Measurements from ENCODE around the gene ANKRD53. TPM values are rescaled to one million over a fixed set of nuclear protein-coding genes. Genes with fewer than 3 reads are reported as not detected.

Gene ANKRD53
- total and polyA plus RNA-seq, 10 donors = 0.22 to 1.7 (median 0.80) TPM; not detected in 2

DNA sequence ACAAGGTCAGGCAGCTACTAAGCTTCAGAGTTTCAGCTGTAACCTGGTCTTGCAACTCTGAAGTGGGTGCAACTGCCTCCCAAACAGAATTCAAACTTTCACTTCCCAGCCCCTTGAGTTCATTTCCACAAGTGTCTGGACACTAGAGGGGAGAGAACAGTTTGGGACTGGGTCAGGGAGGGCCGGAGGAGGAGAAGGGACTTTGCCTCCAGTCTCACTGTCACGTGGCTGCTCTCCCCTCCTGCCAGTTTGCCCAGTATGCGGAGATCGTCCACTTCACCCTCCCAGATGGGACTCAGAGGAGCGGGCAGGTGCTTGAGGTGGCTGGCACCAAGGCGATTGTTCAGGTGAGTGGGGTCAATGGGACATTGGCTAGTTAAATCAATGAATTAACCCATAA lies 20.6 kb upstream of the ANKRD53 start:
- Histone ChIP-seq H3K4me3 (no peak overlapping the region), H3K4me1 (no peaks in the 10 kb centered on the region), H3K36me3 (no peaks in the 10 kb centered on the region), H3K27ac (no peak overlapping the region), H3K27me3 (replicated peaks in 1 of 7) (peaks cover 0 to 89% (median 5%) of the 10 kb centered on the region in 7 donors), H3K9me3 (no peaks in the 10 kb centered on the region)
- 59 to 83% (median 83%) methylated on average over 2 to 6 of the region's 6 CpGs for WGBS, 5 donors
- DNase-seq = no peak
- TF ChIP-seq, protein P1, sequence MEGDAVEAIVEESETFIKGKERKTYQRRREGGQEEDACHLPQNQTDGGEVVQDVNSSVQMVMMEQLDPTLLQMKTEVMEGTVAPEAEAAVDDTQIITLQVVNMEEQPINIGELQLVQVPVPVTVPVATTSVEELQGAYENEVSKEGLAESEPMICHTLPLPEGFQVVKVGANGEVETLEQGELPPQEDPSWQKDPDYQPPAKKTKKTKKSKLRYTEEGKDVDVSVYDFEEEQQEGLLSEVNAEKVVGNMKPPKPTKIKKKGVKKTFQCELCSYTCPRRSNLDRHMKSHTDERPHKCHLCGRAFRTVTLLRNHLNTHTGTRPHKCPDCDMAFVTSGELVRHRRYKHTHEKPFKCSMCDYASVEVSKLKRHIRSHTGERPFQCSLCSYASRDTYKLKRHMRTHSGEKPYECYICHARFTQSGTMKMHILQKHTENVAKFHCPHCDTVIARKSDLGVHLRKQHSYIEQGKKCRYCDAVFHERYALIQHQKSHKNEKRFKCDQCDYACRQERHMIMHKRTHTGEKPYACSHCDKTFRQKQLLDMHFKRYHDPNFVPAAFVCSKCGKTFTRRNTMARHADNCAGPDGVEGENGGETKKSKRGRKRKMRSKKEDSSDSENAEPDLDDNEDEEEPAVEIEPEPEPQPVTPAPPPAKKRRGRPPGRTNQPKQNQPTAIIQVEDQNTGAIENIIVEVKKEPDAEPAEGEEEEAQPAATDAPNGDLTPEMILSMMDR (IDR thresholded peaks at IDR 0.05 in 8 of 11, conservative IDR thresholded peaks at IDR 0.05 in 3 of 11) = no peak
- TF ChIP-seq POLR2A (IDR thresholded peaks at IDR 0.05) (no peak), POLR2AphosphoS5 (IDR thresholded peaks at IDR 0.05) (no peak)
- intact Hi-C loops (cut with DNase I; ENCODE audit: low total_unique reads) = no loop called here

- DNase-seq = peak; percentile 37
- 80 to 97% (median 92%) methylated on average over 6 of the region's 6 CpGs for WGBS, 5 donors
- H3K4me1 ChIP-seq = no peaks in the 10 kb centered on the region
- no peaks in the 10 kb centered on the region for H3K36me3 ChIP-seq
- H3K9me3 ChIP-seq = no peaks in the 10 kb centered on the region
- TF ChIP-seq POLR2AphosphoS5 (IDR thresholded peaks at IDR 0.05) = no peak
- TF ChIP-seq, protein P1 (IDR thresholded peaks at IDR 0.05 in 8 of 11, conservative IDR thresholded peaks at IDR 0.05 in 3 of 11) = no peak
- no peak for TF ChIP-seq POLR2A (IDR thresholded peaks at IDR 0.05)
- intact Hi-C loops (cut with DNase I; ENCODE audit: low total_unique reads) = no loop called here
- H3K4me3 ChIP-seq = no peak overlapping the region
- peaks cover 0 to 90% (median 13%) of the 10 kb centered on the region in 7 donors for H3K27me3 ChIP-seq (replicated peaks in 1 of 7)
- H3K27ac ChIP-seq = no peak overlapping the region
Observed at GRCh38 chr2:70958759-70959158, 19.7 kb upstream of the ANKRD53 start.

GRCh38 chr2:70959271-70959761 lies 19.1 kb upstream of the ANKRD53 start:
- no peak overlapping the region for H3K4me3 ChIP-seq
- no peaks in the 10 kb centered on the region for H3K4me1 ChIP-seq
- H3K36me3 ChIP-seq = no peaks in the 10 kb centered on the region
- no peaks in the 10 kb centered on the region for H3K9me3 ChIP-seq
- WGBS, 5 donors = 86 to 94% (median 90%) methylated on average over 9 of the region's 9 CpGs
- TF ChIP-seq POLR2A (IDR thresholded peaks at IDR 0.05) = no peak
- no peak for TF ChIP-seq POLR2AphosphoS5 (IDR thresholded peaks at IDR 0.05)
- DNase-seq = peak; percentile 55
- intact Hi-C loops (cut with DNase I; ENCODE audit: low total_unique reads) = no loop called here
- H3K27me3 ChIP-seq (replicated peaks in 1 of 7) = peaks cover 0 to 91% (median 16%) of the 10 kb centered on the region in 7 donors
- no peak overlapping the region for H3K27ac ChIP-seq

GRCh38 chr2:70959851-70960832 lies 18.3 kb upstream of the ANKRD53 start:
- Histone ChIP-seq H3K4me3 (no peak overlapping the region), H3K27ac (no peak overlapping the region), H3K9me3 (no peaks in the 10 kb centered on the region), H3K36me3 (no peaks in the 10 kb centered on the region), H3K4me1 (peaks cover 0 to 8% (median 7%) of the 10 kb centered on the region in 6 donors), H3K27me3 (replicated peaks in 1 of 7) (peaks cover 0 to 91% (median 22%) of the 10 kb centered on the region in 7 donors)
- TF ChIP-seq, protein P1 (IDR thresholded peaks at IDR 0.05 in 8 of 11, conservative IDR thresholded peaks at IDR 0.05 in 3 of 11) = no peak
- TF ChIP-seq POLR2A (IDR thresholded peaks at IDR 0.05) (no peak), POLR2AphosphoS5 (IDR thresholded peaks at IDR 0.05) (no peak)
- DNase-seq = peak; percentile 58
- 78 to 91% (median 88%) methylated on average over 11 to 17 of the region's 17 CpGs for WGBS, 5 donors
- intact Hi-C loops (cut with DNase I; ENCODE audit: low total_unique reads) = no loop called here
